Measurements from ENCODE around the gene UBE2G2.

DNA sequence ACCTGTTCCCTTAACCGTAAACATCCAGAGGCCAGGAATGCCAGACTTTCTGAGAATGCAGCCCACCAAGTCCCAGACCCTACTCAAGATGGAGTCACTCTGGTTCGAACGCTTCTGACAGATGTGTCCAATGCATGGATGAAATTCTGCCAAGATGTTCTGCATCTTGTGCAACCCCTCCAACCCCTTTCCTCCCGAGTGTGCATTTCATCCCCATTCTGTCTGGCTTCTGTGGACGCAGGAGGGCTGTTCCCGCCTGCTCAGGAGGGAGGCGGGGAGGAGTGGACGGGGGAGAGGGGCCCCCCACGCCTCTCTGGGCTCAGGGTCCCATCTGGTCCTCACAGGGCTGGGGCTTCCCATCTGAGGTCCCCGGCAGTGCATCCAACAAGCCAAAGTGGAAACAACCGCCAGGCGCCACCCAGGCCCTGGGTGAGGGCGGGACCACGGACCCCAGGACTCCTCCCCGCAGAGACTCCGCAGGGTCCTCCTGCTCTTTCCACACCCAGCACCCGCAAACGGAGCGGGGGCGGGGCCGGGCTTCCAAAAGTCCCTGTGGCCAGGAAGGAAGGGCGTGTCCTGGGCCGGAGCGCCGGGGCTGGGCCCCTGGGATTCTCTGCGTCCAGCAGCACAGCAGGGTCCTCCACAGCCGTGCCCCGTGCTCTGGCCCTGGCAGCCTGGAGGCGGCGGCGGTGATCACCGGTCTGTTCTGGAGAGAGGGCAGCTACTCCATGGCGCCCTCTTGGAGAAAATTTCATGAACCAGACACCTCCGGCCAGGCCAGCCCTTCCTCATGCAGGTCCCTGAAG, 44.0 kb upstream of the UBE2G2 start:
- TF ChIP-seq, protein P1, sequence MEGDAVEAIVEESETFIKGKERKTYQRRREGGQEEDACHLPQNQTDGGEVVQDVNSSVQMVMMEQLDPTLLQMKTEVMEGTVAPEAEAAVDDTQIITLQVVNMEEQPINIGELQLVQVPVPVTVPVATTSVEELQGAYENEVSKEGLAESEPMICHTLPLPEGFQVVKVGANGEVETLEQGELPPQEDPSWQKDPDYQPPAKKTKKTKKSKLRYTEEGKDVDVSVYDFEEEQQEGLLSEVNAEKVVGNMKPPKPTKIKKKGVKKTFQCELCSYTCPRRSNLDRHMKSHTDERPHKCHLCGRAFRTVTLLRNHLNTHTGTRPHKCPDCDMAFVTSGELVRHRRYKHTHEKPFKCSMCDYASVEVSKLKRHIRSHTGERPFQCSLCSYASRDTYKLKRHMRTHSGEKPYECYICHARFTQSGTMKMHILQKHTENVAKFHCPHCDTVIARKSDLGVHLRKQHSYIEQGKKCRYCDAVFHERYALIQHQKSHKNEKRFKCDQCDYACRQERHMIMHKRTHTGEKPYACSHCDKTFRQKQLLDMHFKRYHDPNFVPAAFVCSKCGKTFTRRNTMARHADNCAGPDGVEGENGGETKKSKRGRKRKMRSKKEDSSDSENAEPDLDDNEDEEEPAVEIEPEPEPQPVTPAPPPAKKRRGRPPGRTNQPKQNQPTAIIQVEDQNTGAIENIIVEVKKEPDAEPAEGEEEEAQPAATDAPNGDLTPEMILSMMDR (conservative IDR thresholded peaks at IDR 0.05 in 1 of 2, IDR thresholded peaks at IDR 0.05 in 1 of 2; ENCODE audit: low read depth in 1 of 2, low read length in 2 of 2), result peak; percentile 20 to 43
- no peak for TF ChIP-seq EZH2 (IDR thresholded peaks at IDR 0.05; ENCODE audit: low read length, missing control alignments)

All from fibroblast of lung (primary cell).